NCI-H1436 treated with DMSO at 0.1 percent for 48 hours (cell line): ENCODE data around the gene APBB2.
"Not testable (repeated sequence)": the region's sequence is repeated elsewhere in the genome, so short reads cannot be mapped to it uniquely, and the experiment has no call there.

Experiments
- DNase-seq: peaks from one replicate; lab custom pipeline; 2025; lab: John Stamatoyannopoulos, UW

The APBB2 gene

GRCh38 chr4:41060352-41061334, 153.7 kb downstream of the APBB2 start:
- DNase-seq = no peak

- DNase-seq = not testable (repeated sequence)
Observed at GRCh38 chr4:41059411-41059810, 154.9 kb downstream of the APBB2 start.

GRCh38 chr4:41058426-41058825, 155.9 kb downstream of the APBB2 start:
- DNase-seq = no peak

GRCh38 chr4:41057467-41057866, 156.9 kb downstream of the APBB2 start:
- DNase-seq = no peak

- DNase-seq = no peak
Observed at GRCh38 chr4:41052287-41052686, 162.1 kb downstream of the APBB2 start.

- no peak for DNase-seq
Observed at GRCh38 chr4:41050880-41051775, 163.2 kb downstream of the APBB2 start.

- DNase-seq = no peak
Observed at GRCh38 chr4:41050116-41050515, 164.2 kb downstream of the APBB2 start.

GRCh38 chr4:41049176-41049575, 165.2 kb downstream of the APBB2 start:
- DNase-seq = not testable (repeated sequence)

GRCh38 chr4:41044791-41045190, 169.6 kb downstream of the APBB2 start:
- DNase-seq = no peak

GRCh38 chr4:41044165-41044564, 170.2 kb downstream of the APBB2 start:
- DNase-seq = no peak

- no peak for DNase-seq
Observed at GRCh38 chr4:41043465-41043864, 170.9 kb downstream of the APBB2 start.

- DNase-seq = no peak
Observed at GRCh38 chr4:41041551-41041950, 172.8 kb downstream of the APBB2 start.

- no peak for DNase-seq
Observed at GRCh38 chr4:41039317-41039716, 175.0 kb downstream of the APBB2 start.

- no peak for DNase-seq
Observed at GRCh38 chr4:41038304-41038703, 176.0 kb downstream of the APBB2 start.

GRCh38 chr4:41029098-41029497, 185.2 kb downstream of the APBB2 start:
- no peak for DNase-seq

GRCh38 chr4:41028392-41029076, 185.8 kb downstream of the APBB2 start:
- DNase-seq = no peak

GRCh38 chr4:41026971-41027370, 187.4 kb downstream of the APBB2 start:
- no peak for DNase-seq

GRCh38 chr4:41025824-41026223, 188.5 kb downstream of the APBB2 start:
- DNase-seq = no peak

- no peak for DNase-seq
Observed at GRCh38 chr4:41024556-41025491, 189.5 kb downstream of the APBB2 start.

GRCh38 chr4:41022116-41022515, 192.2 kb downstream of the APBB2 start:
- no peak for DNase-seq
